C4-2B (cell line): ENCODE results near the gene RCSD1.

ENCODE experiments used
- CTCF ChIP-seq: fragments of 450-650 bp; conservative IDR thresholded peaks from 2 replicates; pipeline ENCODE4 v1.5.1; 2017; ENCODE audit warnings: mild to moderate bottlenecking
- ZFX ChIP-seq: fragments of 450-650 bp; IDR thresholded peaks from 2 replicates; pipeline ENCODE4 v1.6.1; 2017

- no peak for TF ChIP-seq CTCF
- TF ChIP-seq ZFX = no peak
Observed at GRCh38 chr1:167683641-167684502, 53.8 kb downstream of the RCSD1 start.
